ENCODE measurements around the gene CDH5.

CDH5 gene

GRCh38 chr16:66419527-66419926 is 53.0 kb downstream of the CDH5 start:
- Histone ChIP-seq H3K9me3 (ENCODE audit: severe bottlenecking) (peaks cover 2% of the 10 kb centered on the region), H3K27me3 (ENCODE audit: insufficient read depth, poor library complexity, severe bottlenecking) (no peaks in the 10 kb centered on the region), H3K27ac (ENCODE audit: poor library complexity, severe bottlenecking) (no peak overlapping the region), H3K4me3 (ENCODE audit: severe bottlenecking) (no peak overlapping the region), H3K36me3 (ENCODE audit: low read depth) (no peaks in the 10 kb centered on the region), H3K4me1 (ENCODE audit: insufficient read depth, poor library complexity, severe bottlenecking) (no peaks in the 10 kb centered on the region)
- no peak for ATAC-seq (ENCODE audit: low read depth)
- no peak for TF ChIP-seq CTCF (IDR thresholded peaks at IDR 0.05; ENCODE audit: poor library complexity, severe bottlenecking)
- DNase-seq (ENCODE audit: low spot score), result no peak

GRCh38 chr16:66420396-66420795 is 53.9 kb downstream of the CDH5 start:
- no peak overlapping the region for H3K4me3 ChIP-seq (ENCODE audit: severe bottlenecking)
- no peaks in the 10 kb centered on the region for H3K27me3 ChIP-seq (ENCODE audit: insufficient read depth, poor library complexity, severe bottlenecking)
- no peak overlapping the region for H3K27ac ChIP-seq (ENCODE audit: poor library complexity, severe bottlenecking)
- ATAC-seq (ENCODE audit: low read depth) (no peak), DNase-seq (ENCODE audit: low spot score) (no peak)
- H3K4me1 ChIP-seq (ENCODE audit: insufficient read depth, poor library complexity, severe bottlenecking), result no peaks in the 10 kb centered on the region
- no peak for TF ChIP-seq CTCF (IDR thresholded peaks at IDR 0.05; ENCODE audit: poor library complexity, severe bottlenecking)
- peaks cover 2% of the 10 kb centered on the region for H3K9me3 ChIP-seq (ENCODE audit: severe bottlenecking)
- no peaks in the 10 kb centered on the region for H3K36me3 ChIP-seq (ENCODE audit: low read depth)

- H3K9me3 ChIP-seq (ENCODE audit: severe bottlenecking), result peaks cover 2% of the 10 kb centered on the region
- no peak overlapping the region for H3K27ac ChIP-seq (ENCODE audit: poor library complexity, severe bottlenecking)
- no peaks in the 10 kb centered on the region for H3K4me1 ChIP-seq (ENCODE audit: insufficient read depth, poor library complexity, severe bottlenecking)
- no peak overlapping the region for H3K4me3 ChIP-seq (ENCODE audit: severe bottlenecking)
- DNase-seq (ENCODE audit: low spot score) (no peak), ATAC-seq (ENCODE audit: low read depth) (no peak)
- H3K27me3 ChIP-seq (ENCODE audit: insufficient read depth, poor library complexity, severe bottlenecking), result peaks cover 4% of the 10 kb centered on the region
- no peak for TF ChIP-seq CTCF (IDR thresholded peaks at IDR 0.05; ENCODE audit: poor library complexity, severe bottlenecking)
- no peaks in the 10 kb centered on the region for H3K36me3 ChIP-seq (ENCODE audit: low read depth)
Measured at GRCh38 chr16:66421891-66422290, 55.4 kb downstream of the CDH5 start.

GRCh38 chr16:66422366-66422765 is 55.9 kb downstream of the CDH5 start:
- Histone ChIP-seq H3K36me3 (ENCODE audit: low read depth) (no peaks in the 10 kb centered on the region), H3K27ac (ENCODE audit: poor library complexity, severe bottlenecking) (no peak overlapping the region), H3K27me3 (ENCODE audit: insufficient read depth, poor library complexity, severe bottlenecking) (peaks cover 4% of the 10 kb centered on the region), H3K9me3 (ENCODE audit: severe bottlenecking) (peaks cover under 1% of the 10 kb centered on the region), H3K4me1 (ENCODE audit: insufficient read depth, poor library complexity, severe bottlenecking) (no peaks in the 10 kb centered on the region), H3K4me3 (ENCODE audit: severe bottlenecking) (no peak overlapping the region)
- no peak for TF ChIP-seq CTCF (IDR thresholded peaks at IDR 0.05; ENCODE audit: poor library complexity, severe bottlenecking)
- no peak for ATAC-seq (ENCODE audit: low read depth)
- DNase-seq (ENCODE audit: low spot score), result no peak

- DNase-seq (ENCODE audit: low spot score), result no peak
- Histone ChIP-seq H3K27ac (ENCODE audit: poor library complexity, severe bottlenecking) (no peak overlapping the region), H3K36me3 (ENCODE audit: low read depth) (no peaks in the 10 kb centered on the region), H3K4me1 (ENCODE audit: insufficient read depth, poor library complexity, severe bottlenecking) (no peaks in the 10 kb centered on the region), H3K4me3 (ENCODE audit: severe bottlenecking) (no peak overlapping the region), H3K9me3 (ENCODE audit: severe bottlenecking) (no peaks in the 10 kb centered on the region), H3K27me3 (ENCODE audit: insufficient read depth, poor library complexity, severe bottlenecking) (peaks cover 12% of the 10 kb centered on the region)
- TF ChIP-seq CTCF (IDR thresholded peaks at IDR 0.05; ENCODE audit: poor library complexity, severe bottlenecking), result no peak
- no peak for ATAC-seq (ENCODE audit: low read depth)
Measured at GRCh38 chr16:66423177-66423576, 56.7 kb downstream of the CDH5 start.
